Ascending aorta (tissue), 2 donors: ENCODE results near the gene PEX12. TPM values are rescaled to one million over a fixed set of nuclear protein-coding genes. Genes with fewer than 3 reads are reported as not detected.

ENCODE experiments used
- DNase-seq, 2 donors: peaks; one replicate each; pipeline ENCODE4 v3.0.0-alpha.2; 2019; ENCODE audit warnings: low spot score in 2 of 2
- H3K27ac ChIP-seq, 2 donors: fragments of 200-600 bp; sonication (generic); one replicate each; pipeline ENCODE4 v1.5.1; 2016 to 2017; ENCODE audit warnings: mild to moderate bottlenecking in 1 of 2
- H3K27me3 ChIP-seq: fragments of 200-600 bp; sonication (generic); one replicate; pipeline ENCODE4 v1.5.1; 2017
- H3K36me3 ChIP-seq, 2 donors: fragments of 200-600 bp; sonication (generic); one replicate each; pipeline ENCODE4 v1.5.1; 2016
- H3K4me1 ChIP-seq, 2 donors: fragments of 200-600 bp; sonication (generic); one replicate each; pipeline ENCODE4 v1.5.1; 2016 to 2017; ENCODE audit warnings: mild to moderate bottlenecking in 1 of 2
- H3K4me3 ChIP-seq, 2 donors: fragments of 200-600 bp; sonication (generic); one replicate each; pipeline ENCODE4 v1.5.1; 2016 to 2017; ENCODE audit warnings: mild to moderate bottlenecking in 1 of 2
- H3K9me3 ChIP-seq, 2 donors: fragments of 200-600 bp; sonication (generic); one replicate each; pipeline ENCODE4 v1.5.1; 2016
- intact Hi-C: fragments of 100-400 bp; cut with DNase I; formaldehyde crosslinking; loops from one replicate; pipeline ENCODE4 v1.15.1; 2023
- total RNA-seq: library from RNA; depleted of rRNA; stranded (reverse); fragments of >200 nt; gene quantifications from one replicate; pipeline ENCODE4 v1.1.0, GENCODE V29; 2016
- TF ChIP-seq, protein P1 (sequence below), 3 experiments: fragments of 200-600 bp in 2 of 3; fragments of 450-650 bp in 1 of 3; sonication (generic) in 2 of 3; IDR thresholded peaks; one replicate each; pipeline ENCODE4 v1.5.1; 2016 to 2019; ENCODE audit warnings: antibody characterized with exemption in 3 of 3, mild to moderate bottlenecking in 1 of 3, moderate library complexity in 1 of 3

The PEX12 gene
- 5.6 TPM for total RNA-seq

DNA sequence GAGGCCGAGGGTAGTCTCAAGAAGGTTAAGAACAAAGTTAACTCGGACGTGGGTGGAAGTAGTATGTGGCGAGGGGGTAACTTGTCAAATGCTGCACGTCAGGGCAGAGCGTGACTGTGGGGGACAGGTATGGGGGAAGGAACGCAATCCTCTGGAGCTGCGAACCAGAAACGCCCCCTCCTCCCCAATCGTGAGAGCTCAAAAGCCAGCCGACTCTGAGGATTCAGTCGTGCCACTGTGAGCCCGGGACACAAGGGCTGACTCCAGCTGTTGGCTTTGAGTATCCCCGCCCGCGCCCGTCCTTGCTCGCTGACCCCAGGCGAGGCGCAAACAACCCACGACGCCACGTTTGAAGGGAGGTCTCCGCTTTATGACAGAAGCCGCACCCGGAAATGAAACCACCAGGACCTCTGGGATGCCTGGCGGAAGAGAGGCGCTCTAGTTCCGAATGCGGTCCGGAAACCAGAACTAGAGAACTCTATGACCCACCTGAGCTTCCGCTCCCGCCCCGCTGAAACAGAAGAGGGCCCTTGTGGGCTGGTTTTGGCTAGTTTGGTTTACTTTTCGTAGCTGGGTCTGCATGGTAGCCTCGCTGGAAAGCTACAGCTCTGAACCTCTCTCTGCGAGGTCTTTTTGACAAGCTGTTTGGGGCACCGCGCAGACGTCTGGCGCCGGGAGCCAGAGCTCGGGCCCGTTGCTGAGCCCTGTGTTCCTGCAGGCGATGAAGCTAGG lies at the start of gene PEX12:
PEX12 (minus strand) TSS at position 375 of the 732 bp plus-strand sequence. CDS start 550 bp downstream, outside the sequence.
- no peaks in the 10 kb centered on the region for H3K9me3 ChIP-seq
- DNase-seq: peak; percentile 67 to 95
- H3K27ac ChIP-seq: peak within 1 kb of the TSS; percentile 85 to 94
- H3K4me3 ChIP-seq: peak within 1 kb of the TSS; percentile 72 to 82
- peaks cover 0 to 12% of the 10 kb centered on the region in 2 donors for H3K4me1 ChIP-seq
- peaks cover 0 to 17% of the 10 kb centered on the region in 2 donors for H3K36me3 ChIP-seq
- no peaks in the 10 kb centered on the region for H3K27me3 ChIP-seq
- intact Hi-C loops: loop anchor here (1.0 to 10.0 kb wide), 3 partner anchors 9 to 594 kb away; partner anchors contain the start of genes AP2B1 and LIG3
- TF ChIP-seq, protein P1, sequence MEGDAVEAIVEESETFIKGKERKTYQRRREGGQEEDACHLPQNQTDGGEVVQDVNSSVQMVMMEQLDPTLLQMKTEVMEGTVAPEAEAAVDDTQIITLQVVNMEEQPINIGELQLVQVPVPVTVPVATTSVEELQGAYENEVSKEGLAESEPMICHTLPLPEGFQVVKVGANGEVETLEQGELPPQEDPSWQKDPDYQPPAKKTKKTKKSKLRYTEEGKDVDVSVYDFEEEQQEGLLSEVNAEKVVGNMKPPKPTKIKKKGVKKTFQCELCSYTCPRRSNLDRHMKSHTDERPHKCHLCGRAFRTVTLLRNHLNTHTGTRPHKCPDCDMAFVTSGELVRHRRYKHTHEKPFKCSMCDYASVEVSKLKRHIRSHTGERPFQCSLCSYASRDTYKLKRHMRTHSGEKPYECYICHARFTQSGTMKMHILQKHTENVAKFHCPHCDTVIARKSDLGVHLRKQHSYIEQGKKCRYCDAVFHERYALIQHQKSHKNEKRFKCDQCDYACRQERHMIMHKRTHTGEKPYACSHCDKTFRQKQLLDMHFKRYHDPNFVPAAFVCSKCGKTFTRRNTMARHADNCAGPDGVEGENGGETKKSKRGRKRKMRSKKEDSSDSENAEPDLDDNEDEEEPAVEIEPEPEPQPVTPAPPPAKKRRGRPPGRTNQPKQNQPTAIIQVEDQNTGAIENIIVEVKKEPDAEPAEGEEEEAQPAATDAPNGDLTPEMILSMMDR (IDR thresholded peaks at IDR 0.05): no peak

DNA sequence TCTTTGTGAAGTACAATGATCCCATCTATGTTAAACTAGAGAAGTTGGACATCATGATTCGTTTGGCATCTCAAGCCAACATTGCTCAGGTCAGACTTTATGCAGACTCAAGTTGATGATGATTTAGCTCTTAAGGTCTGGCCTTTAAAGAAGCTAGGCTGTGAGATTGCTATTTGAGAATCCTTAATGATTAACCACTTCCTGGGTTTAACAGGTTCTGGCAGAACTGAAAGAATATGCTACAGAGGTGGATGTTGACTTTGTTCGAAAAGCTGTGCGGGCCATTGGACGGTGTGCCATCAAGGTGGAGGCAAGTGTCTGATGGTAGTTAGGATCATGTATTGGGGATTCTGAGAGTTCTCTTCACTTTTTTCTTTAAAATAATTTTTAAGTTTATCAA lies 49.0 kb upstream of the PEX12 start:
- Histone ChIP-seq H3K27ac (no peak overlapping the region), H3K36me3 (peaks cover 45 to 67% of the 10 kb centered on the region in 2 donors), H3K27me3 (no peaks in the 10 kb centered on the region), H3K9me3 (no peaks in the 10 kb centered on the region), H3K4me3 (no peak overlapping the region), H3K4me1 (no peaks in the 10 kb centered on the region)
- TF ChIP-seq, protein P1 (IDR thresholded peaks at IDR 0.05): no peak
- no peak for DNase-seq
- intact Hi-C loops: no loop called here

DNA sequence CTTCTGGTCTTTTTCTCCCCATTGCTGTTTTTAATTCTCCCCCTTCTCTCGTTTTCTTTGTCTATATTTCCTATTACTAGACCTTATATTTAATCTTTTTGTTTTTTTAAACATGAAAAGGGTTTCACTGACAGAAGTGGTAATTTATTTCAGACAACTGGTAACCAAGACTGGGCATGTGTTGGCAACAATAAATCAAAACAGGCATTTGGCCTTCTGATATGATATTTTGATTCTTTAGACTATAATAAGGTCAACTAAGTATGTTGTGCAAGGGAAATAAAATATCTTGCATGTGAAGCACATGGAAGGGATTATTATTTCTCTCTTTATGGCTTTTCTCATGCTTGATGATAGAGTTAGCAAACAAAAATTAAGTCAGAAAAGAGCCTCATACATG lies 43.4 kb upstream of the PEX12 start:
- intact Hi-C loops: no loop called here
- no peaks in the 10 kb centered on the region for H3K9me3 ChIP-seq
- H3K4me3 ChIP-seq: no peak overlapping the region
- H3K4me1 ChIP-seq: no peaks in the 10 kb centered on the region
- TF ChIP-seq, protein P1 (IDR thresholded peaks at IDR 0.05): no peak
- no peaks in the 10 kb centered on the region for H3K27me3 ChIP-seq
- no peak overlapping the region for H3K27ac ChIP-seq
- peaks cover 17 to 34% of the 10 kb centered on the region in 2 donors for H3K36me3 ChIP-seq
- no peak for DNase-seq

DNA sequence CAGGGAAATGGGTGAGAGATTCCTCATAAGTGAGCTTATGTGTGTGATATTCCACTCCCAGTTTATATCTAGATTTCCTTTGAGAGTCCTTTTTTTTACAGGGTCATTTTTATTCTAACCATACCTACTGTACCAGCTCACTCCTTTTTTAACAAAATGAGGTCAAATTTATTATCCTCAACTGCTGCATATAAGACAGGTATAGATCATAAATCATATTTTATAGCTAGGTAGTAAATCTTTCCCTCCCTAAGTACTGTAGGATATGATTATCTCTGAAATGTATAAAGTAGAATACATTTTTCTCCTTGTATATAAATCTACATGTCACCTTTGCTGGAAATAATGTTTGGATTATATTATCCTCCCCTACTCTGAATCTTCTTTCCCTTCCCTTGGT lies 40.3 kb upstream of the PEX12 start:
- H3K4me3 ChIP-seq: no peak overlapping the region
- H3K27ac ChIP-seq: no peak overlapping the region
- DNase-seq: no peak
- peaks cover 3 to 16% of the 10 kb centered on the region in 2 donors for H3K36me3 ChIP-seq
- no peaks in the 10 kb centered on the region for H3K4me1 ChIP-seq
- H3K9me3 ChIP-seq: no peaks in the 10 kb centered on the region
- TF ChIP-seq, protein P1 (IDR thresholded peaks at IDR 0.05): no peak
- intact Hi-C loops: no loop called here
- no peaks in the 10 kb centered on the region for H3K27me3 ChIP-seq

DNA sequence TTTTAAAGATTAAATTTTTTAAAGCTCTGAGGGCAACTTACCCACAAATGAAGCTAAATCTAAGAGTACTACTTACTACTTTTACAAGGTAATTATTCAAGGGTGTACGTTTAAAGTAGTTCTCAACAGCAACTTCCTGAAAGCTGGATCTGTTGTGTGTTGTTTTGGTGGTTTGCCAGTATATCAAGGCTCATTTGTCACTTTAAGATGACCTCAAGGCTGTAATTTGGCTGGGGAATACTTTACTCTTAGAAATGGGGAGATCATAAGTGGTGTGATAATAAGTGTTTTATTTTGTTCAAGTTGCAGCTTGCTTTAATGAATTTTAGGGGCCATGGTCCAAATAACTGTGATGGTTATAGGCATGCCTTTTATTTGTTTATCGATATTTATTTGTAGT lies 39.1 kb upstream of the PEX12 start:
- Histone ChIP-seq H3K4me3 (no peak overlapping the region), H3K9me3 (no peaks in the 10 kb centered on the region), H3K27me3 (no peaks in the 10 kb centered on the region), H3K4me1 (no peaks in the 10 kb centered on the region), H3K27ac (no peak overlapping the region), H3K36me3 (peaks cover 4 to 21% of the 10 kb centered on the region in 2 donors)
- TF ChIP-seq, protein P1 (IDR thresholded peaks at IDR 0.05): no peak
- DNase-seq: no peak
- intact Hi-C loops: no loop called here
